ENCODE data around the gene SYCP2.

DNA sequence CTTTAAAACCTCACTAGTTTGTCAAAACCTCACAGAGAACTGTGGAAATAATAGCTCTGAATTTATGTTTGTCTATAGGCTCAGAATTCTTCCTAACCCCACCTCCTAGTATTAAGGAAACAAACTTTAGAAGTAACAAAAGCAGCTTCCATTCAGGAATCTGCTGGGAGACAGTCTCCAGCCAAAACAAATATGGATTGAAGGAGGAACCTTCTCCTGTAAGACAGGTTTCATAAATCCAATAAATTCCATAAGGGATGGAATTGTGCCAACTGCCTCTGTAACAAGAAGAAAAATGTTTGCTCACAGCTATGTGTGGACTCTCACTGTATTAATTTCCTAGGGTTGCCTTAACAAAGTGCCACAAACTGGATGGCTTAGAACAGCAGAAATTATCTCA, 7.5 kb downstream of the SYCP2 start:
- TF ChIP-seq EZH2 (IDR thresholded peaks at IDR 0.05; ENCODE audit: insufficient read depth, poor library complexity, severe bottlenecking) (no peak), EZH2phosphoT487 (IDR thresholded peaks at IDR 0.05; ENCODE audit: insufficient read depth, low read depth) (no peak)
